HG03457 (cell line): Measurements from ENCODE around the gene ATG101.

ENCODE experiments used
- ATAC-seq: cut with Tn5 transposase; IDR thresholded peaks from one replicate; pipeline ENCODE4 v1.9.1; 2021; ENCODE audit warnings: moderate number of reproducible peaks; ENCODE audit not compliant: unreplicated experiment

ATG101 gene

DNA sequence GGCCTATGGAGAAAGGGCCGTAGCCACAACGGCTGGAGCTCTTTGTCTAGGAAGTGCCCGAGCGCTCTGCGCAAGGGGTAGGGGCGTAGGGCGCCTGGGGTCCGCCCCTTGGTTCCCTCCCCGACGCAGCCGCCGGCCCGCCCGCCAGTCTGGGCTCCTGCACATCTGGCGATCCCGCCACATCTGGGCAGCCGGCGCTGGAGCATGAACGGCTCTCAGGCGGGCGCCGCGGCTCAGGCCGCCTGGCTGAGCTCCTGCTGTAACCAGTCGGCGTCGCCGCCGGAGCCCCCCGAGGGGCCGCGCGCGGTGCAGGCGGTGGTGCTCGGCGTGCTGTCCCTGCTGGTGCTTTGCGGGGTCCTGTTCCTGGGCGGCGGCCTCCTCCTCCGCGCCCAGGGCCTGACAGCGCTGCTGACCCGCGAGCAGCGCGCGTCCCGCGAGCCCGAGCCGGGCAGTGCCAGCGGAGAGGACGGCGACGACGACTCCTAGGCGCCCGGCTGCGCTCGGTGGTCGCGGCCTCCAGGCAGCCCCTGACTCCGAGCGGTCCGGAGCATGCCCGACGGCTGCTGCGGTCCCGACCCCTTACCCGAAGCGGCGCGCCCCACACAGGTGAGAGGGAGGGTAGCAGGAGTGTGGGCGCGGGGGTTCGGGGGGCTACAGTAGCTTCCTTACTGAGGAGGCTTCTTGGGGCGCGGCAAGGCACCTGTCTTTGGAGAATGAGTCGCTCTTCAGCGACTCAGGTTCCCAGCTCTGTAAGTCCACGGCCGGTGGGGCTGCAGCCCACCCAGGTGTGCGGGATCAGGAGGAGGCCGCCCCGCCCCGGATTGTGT is 10.0 kb downstream of the ATG101 start, which contains the start of gene SMIM41:
TSS of gene SMIM41 (plus strand) at position 129 of the 827 bp plus-strand sequence. CDS start at position 205, 76 bp downstream.
- ATAC-seq, result no peak

GRCh38 chr12:52080403-52081251 is 10.8 kb downstream of the ATG101 start:
- ATAC-seq, result no peak

- no peak for ATAC-seq
Measured at GRCh38 chr12:52081263-52081733, 11.5 kb downstream of the ATG101 start.

- ATAC-seq, result no peak
Measured at GRCh38 chr12:52082026-52082668, 12.4 kb downstream of the ATG101 start.

DNA sequence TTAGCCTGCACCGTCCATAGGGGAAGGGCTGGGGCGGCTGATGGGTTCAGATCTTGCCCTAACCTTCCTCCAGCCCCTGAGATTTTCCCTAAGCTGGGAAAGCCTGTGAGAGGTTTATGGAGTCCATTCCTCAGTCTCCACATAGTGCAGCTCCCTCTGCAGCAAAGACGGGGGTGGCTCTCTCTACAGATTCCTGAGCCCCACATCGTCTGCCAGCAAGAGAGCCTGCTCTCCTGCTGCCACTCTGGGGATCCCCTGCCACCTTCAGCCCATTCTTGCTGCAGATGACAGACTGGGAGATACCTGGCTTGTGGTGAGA is 12.8 kb downstream of the ATG101 start:
- ATAC-seq, result no peak

DNA sequence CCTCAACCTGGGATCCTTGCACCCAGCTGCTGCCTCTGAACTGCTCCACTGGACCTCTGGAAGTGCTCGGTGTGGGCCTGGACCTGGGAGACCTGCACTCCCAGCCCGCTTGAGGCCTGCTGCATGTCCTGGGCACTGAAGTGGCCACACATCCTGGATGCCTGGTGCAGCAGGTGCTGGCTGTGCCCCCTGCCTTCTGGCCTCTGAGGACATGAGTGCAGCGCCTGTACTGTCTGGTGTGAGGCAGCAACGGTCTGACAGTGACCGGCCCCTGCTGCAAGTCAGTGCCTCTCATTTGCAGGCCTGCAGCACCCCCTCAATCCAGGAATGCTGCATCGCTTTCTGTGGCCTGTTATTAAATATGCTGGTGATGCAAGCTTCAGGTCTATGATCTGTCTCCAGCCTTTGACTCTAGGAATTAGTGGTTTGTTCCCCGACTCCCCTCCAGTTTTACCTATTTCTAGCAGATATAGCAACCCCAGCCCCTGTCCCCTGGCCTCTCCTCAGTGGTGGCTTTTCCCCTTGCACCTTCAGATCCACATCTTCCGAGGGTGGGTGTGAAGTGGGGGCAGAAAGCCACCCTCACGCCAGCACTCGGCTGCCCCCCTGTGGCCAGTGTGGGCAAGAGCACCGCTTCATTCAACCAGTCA is 13.3 kb downstream of the ATG101 start:
- no peak for ATAC-seq

- no peak for ATAC-seq
Measured at GRCh38 chr12:52083638-52083996, 13.8 kb downstream of the ATG101 start.

GRCh38 chr12:52084491-52085231 is 14.9 kb downstream of the ATG101 start:
- no peak for ATAC-seq

- ATAC-seq, result no peak
Measured at GRCh38 chr12:52085682-52086180, 16.0 kb downstream of the ATG101 start.

DNA sequence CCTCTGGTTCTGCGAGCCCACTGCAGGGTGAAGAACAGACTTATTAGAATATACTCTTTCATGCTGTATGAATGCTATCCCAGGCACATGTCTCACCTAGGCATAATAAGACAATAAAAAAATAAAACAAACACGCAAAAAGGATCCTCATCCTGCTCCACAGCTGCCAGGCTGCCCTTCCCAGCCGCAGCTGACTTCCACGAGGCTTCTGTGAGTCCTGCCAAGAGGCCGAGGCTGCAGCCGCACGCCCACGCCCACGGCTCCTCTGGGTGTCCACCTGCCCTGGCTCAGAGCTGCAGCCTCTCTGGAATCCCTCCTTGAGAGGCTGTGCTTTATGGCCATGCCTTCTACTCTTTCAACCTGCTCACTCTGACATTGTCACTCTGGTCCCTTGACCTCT is 16.6 kb downstream of the ATG101 start:
- no peak for ATAC-seq

- no peak for ATAC-seq
Measured at GRCh38 chr12:52086944-52087835, 17.4 kb downstream of the ATG101 start.

DNA sequence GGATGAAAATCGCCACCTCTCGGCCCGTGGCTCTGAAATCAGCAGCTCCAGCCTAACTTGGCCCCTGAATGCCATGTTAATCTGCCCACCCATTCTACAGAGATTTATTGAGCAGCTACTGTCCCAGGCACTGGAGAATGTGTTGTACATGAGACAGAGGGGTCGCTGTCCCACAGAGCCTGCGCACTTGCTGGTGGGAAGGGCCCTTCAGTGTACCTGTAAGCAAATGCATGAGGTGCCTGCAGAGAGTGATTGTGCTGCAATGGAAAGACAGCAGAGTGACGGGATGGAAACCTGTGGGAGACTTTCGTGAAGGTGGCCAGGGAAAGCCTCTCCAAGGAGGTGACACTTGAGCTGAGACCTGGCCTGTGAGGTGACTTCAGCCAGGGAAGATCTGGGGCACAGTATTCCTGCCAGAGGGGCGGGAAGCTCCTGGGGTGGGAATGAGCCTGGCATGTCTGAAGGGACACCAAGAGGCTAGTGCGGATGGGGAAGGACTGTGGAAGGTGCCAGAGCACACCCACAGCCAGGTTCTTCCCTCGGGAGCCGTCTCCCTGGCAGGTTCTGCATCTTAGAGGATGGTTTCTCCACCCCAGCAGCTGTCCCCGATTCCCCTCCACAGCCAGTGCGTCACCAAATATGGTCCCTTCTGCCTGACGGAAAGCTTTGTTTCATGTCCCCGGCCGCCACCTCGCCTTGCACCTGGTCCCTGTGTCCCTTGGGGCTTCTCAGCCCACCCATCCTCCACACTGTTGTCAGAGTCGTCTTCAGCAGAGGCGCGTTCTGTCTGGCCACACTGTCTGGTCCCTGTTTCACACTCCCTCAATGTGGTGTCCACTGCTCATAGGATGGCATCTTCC is 18.4 kb downstream of the ATG101 start:
- no peak for ATAC-seq

GRCh38 chr12:52089491-52089890 is 19.7 kb downstream of the ATG101 start:
- no peak for ATAC-seq

GRCh38 chr12:52090291-52090690 is 20.5 kb downstream of the ATG101 start:
- no peak for ATAC-seq

DNA sequence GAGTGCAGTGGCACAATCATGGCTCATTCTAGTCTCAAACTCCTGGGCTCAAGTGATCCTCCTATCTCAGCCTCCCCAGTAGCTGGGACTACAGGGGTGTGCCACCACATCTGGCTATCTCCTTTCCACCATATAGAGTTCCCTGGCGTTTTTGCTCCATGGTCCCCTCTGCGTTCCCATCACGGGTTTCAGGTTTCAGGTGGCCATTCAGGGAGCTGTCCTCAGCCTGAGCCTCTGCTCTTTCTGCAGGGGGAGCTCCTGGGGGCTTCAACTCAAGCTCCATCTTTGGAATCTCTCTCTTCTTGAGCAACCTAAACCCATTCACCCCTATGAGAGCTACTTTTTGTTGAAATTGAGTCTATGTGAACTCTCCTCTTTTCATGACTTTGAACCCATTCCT is 21.3 kb downstream of the ATG101 start:
- no peak for ATAC-seq

DNA sequence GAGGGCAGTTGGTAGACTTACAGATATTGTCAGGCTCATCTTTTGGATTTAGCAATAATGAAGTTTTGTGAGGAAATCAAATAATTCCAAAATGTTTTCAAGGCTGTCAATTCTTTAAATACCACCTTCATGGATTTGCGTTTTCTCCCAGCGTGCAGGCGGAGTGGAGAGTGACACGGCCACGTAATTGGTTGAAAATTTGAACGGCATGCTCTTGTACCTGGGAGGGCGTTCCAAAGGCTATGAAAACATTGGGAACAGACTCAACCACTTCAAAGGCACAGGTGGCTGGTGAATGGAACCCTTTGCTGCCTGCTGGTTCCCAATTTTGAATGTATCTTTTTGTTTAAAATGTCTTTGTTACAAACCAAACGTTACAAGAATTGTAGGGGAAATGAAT is 22.1 kb downstream of the ATG101 start:
- ATAC-seq, result no peak

GRCh38 chr12:52093346-52093745 is 23.6 kb downstream of the ATG101 start:
- ATAC-seq, result no peak

DNA sequence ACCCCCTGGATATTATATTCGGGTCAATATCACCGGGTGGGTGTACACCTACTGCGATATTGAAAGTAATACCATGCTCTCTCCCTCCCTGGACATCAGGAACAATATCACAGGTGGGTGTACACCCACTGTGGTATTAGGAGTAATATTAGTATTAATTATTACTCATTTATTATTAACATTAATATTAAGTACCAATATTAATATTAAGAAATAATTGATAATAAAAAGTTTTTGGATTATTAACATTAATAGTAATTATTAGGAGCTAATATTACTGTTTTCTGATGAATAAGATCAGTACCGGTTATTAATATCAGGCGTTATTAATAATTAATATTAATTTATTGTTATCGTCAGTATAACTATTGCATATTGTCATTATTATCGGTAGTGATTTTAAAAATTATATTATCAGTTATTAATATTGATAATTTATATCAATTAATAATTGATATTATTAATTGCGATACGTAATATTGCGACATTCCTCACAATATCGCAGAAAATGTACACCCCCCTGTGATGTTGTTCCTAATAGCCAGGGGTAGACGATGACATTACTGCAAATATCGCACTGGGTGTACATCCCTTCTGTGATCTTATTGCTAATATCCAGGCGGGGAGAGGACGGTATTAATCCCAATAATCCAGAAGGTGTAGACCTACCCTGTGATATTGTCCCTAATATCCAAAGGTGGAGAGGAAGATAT is 26.7 kb downstream of the ATG101 start:
- no peak for ATAC-seq
